Neural progenitor cell (in vitro differentiated cells): ENCODE data around the gene SPRED2. TPM values are rescaled to one million over a fixed set of nuclear protein-coding genes. Genes with fewer than 3 reads are reported as not detected.

Experiments used
- DNase-seq: peaks from one replicate; pipeline ENCODE4 v3.0.0-alpha.2; 2016; ENCODE audit warnings: low spot score
- H2AFZ ChIP-seq: fragments of 200-600 bp; sonication (generic); replicated peaks from 2 replicates; pipeline ENCODE4 v1.6.1; 2016; ENCODE audit warnings: antibody characterized with exemption
- H3F3A ChIP-seq: fragments of 200-600 bp; sonication (generic); 2 replicates; pipeline ENCODE4 v1.6.1; 2016; ENCODE audit warnings: antibody characterized with exemption, low read depth
- H3K27ac ChIP-seq: fragments of 200-600 bp; sonication (generic); 2 replicates; pipeline ENCODE4 v1.5.1; 2016; ENCODE audit warnings: mild to moderate bottlenecking
- H3K27me3 ChIP-seq: fragments of 200-600 bp; sonication (generic); 2 replicates; pipeline ENCODE4 v1.6.1; 2016; ENCODE audit warnings: mild to moderate bottlenecking, moderate library complexity
- H3K36me3 ChIP-seq: fragments of 200-600 bp; sonication (generic); 2 replicates; pipeline ENCODE4 v1.5.1; 2016
- H3K4me1 ChIP-seq: fragments of 200-600 bp; sonication (generic); 2 replicates; pipeline ENCODE4 v1.6.1; 2016; ENCODE audit warnings: mixed run types
- H3K4me2 ChIP-seq: fragments of 200-600 bp; sonication (generic); 2 replicates; pipeline ENCODE4 v1.6.1; 2016
- H3K4me3 ChIP-seq: fragments of 200-600 bp; sonication (generic); 2 replicates; pipeline ENCODE4 v1.5.1; 2016
- H3K79me2 ChIP-seq: fragments of 200-600 bp; sonication (generic); 2 replicates; pipeline ENCODE4 v1.6.1; 2016; ENCODE audit warnings: low read depth
- H3K9ac ChIP-seq: fragments of 200-600 bp; sonication (generic); 2 replicates; pipeline ENCODE4 v1.6.1; 2016
- H3K9me3 ChIP-seq: fragments of 200-600 bp; sonication (generic); 2 replicates; pipeline ENCODE4 v1.5.1; 2016; ENCODE audit warnings: low read depth
- H4K20me1 ChIP-seq: fragments of 200-600 bp; sonication (generic); 2 replicates; pipeline ENCODE4 v1.6.1; 2016; ENCODE audit warnings: low read depth
- H3K27ac Mint-ChIP-seq: 3 replicates; pipeline ENCODE4 v1.8.0; 2021; ENCODE audit warnings: mixed read lengths
- H3K27me3 Mint-ChIP-seq: 2 replicates; pipeline ENCODE4 v1.8.0; 2022; ENCODE audit warnings: low read depth, mild to moderate bottlenecking, inconsistent platforms, moderate library complexity, mixed read lengths; ENCODE audit not compliant: insufficient read depth
- H3K36me3 Mint-ChIP-seq: 3 replicates; pipeline ENCODE4 v1.8.0; 2021; ENCODE audit warnings: mixed read lengths
- H3K4me1 Mint-ChIP-seq: 3 replicates; pipeline ENCODE4 v1.8.0; 2021; ENCODE audit warnings: mixed read lengths
- H3K4me3 Mint-ChIP-seq: 3 replicates; pipeline ENCODE4 v1.8.0; 2021; ENCODE audit warnings: mild to moderate bottlenecking, moderate library complexity, mixed read lengths
- H3K9me3 Mint-ChIP-seq: 3 replicates; pipeline ENCODE4 v1.8.0; 2020; ENCODE audit warnings: mixed read lengths
- CTCF ChIP-seq: fragments of 200-600 bp; sonication (generic); IDR thresholded peaks from 2 replicates; pipeline ENCODE4 v1.5.1; 2017; ENCODE audit warnings: antibody characterized with exemption, mild to moderate bottlenecking
- EZH2 ChIP-seq: fragments of 200-600 bp; sonication (generic); IDR thresholded peaks from 2 replicates; pipeline ENCODE4 v1.6.1; 2017; ENCODE audit warnings: antibody characterized with exemption, mild to moderate bottlenecking, moderate library complexity
- EZH2phosphoT487 ChIP-seq: fragments of 200-600 bp; sonication (generic); IDR thresholded peaks from 2 replicates; pipeline ENCODE4 v1.6.1; 2017; ENCODE audit warnings: antibody characterized with exemption
- total RNA-seq: library from RNA; depleted of rRNA; stranded (reverse); fragments of >200 nt; gene quantifications from 2 replicates; pipeline ENCODE4 v1.2.3, GENCODE V29; 2015; ENCODE audit warnings: low replicate concordance

SPRED2 gene
- total RNA-seq, 1 donor from 2014 or later = 11.6 TPM

GRCh38 chr2:65291216-65292105 lies 140.9 kb downstream of the SPRED2 start:
- H2AFZ ChIP-seq = no peak overlapping the region
- no peak overlapping the region for H3K4me3 ChIP-seq
- Mint-ChIP-seq H3K4me3 (no peak overlapping the region), H3K36me3 (no peaks in the 10 kb centered on the region), H3K4me1 (peaks cover 45% of the 10 kb centered on the region), H3K9me3 (no peaks in the 10 kb centered on the region), H3K27me3 (peaks cover 2% of the 10 kb centered on the region), H3K27ac (peak overlapping the region; percentile 72)
- no peaks in the 10 kb centered on the region for H4K20me1 ChIP-seq
- no peaks in the 10 kb centered on the region for H3K79me2 ChIP-seq
- no peak overlapping the region for H3K9ac ChIP-seq
- peaks cover 20% of the 10 kb centered on the region for H3K4me1 ChIP-seq
- no peak overlapping the region for H3K4me2 ChIP-seq
- H3K27ac ChIP-seq = no peak overlapping the region
- no peaks in the 10 kb centered on the region for H3K9me3 ChIP-seq
- H3K36me3 ChIP-seq = no peaks in the 10 kb centered on the region
- no peak for TF ChIP-seq EZH2
- TF ChIP-seq CTCF = no peak
- no peak for TF ChIP-seq EZH2phosphoT487
- no peak for DNase-seq
- peaks cover 12% of the 10 kb centered on the region for H3K27me3 ChIP-seq
- peaks cover 11% of the 10 kb centered on the region for H3F3A ChIP-seq

GRCh38 chr2:65287364-65287763 lies 145.0 kb downstream of the SPRED2 start:
- Mint-ChIP-seq H3K4me1 (peaks cover 24% of the 10 kb centered on the region), H3K4me3 (no peak overlapping the region), H3K9me3 (no peaks in the 10 kb centered on the region), H3K27me3 (no peaks in the 10 kb centered on the region), H3K27ac (no peak overlapping the region), H3K36me3 (no peaks in the 10 kb centered on the region)
- no peaks in the 10 kb centered on the region for H4K20me1 ChIP-seq
- no peak overlapping the region for H2AFZ ChIP-seq
- TF ChIP-seq EZH2 (no peak), CTCF (no peak), EZH2phosphoT487 (no peak)
- H3F3A ChIP-seq = peaks cover 2% of the 10 kb centered on the region
- DNase-seq = no peak
- H3K27ac ChIP-seq = no peak overlapping the region
- H3K36me3 ChIP-seq = no peaks in the 10 kb centered on the region
- no peaks in the 10 kb centered on the region for H3K79me2 ChIP-seq
- no peak overlapping the region for H3K4me2 ChIP-seq
- H3K9ac ChIP-seq = no peak overlapping the region
- H3K27me3 ChIP-seq = peaks cover 36% of the 10 kb centered on the region
- peaks cover 4% of the 10 kb centered on the region for H3K4me1 ChIP-seq
- no peak overlapping the region for H3K4me3 ChIP-seq
- no peaks in the 10 kb centered on the region for H3K9me3 ChIP-seq

GRCh38 chr2:65282477-65283053 lies 149.8 kb downstream of the SPRED2 start:
- peaks cover 67% of the 10 kb centered on the region for H3K27me3 ChIP-seq
- no peak for TF ChIP-seq EZH2
- no peak for TF ChIP-seq EZH2phosphoT487
- TF ChIP-seq CTCF = no peak
- H3K9me3 ChIP-seq = no peaks in the 10 kb centered on the region
- peaks cover 2% of the 10 kb centered on the region for H3K27me3 Mint-ChIP-seq
- peaks cover 18% of the 10 kb centered on the region for H3F3A ChIP-seq
- peak overlapping the region; percentile 31 for H2AFZ ChIP-seq
- no peaks in the 10 kb centered on the region for H3K36me3 Mint-ChIP-seq
- H3K27ac ChIP-seq = no peak overlapping the region
- H3K9ac ChIP-seq = no peak overlapping the region
- no peak overlapping the region for H3K27ac Mint-ChIP-seq
- H3K4me1 Mint-ChIP-seq = peaks cover 27% of the 10 kb centered on the region
- H3K36me3 ChIP-seq = no peaks in the 10 kb centered on the region
- no peak overlapping the region for H3K4me3 ChIP-seq
- DNase-seq = no peak
- peaks cover 24% of the 10 kb centered on the region for H3K4me1 ChIP-seq
- peak overlapping the region; percentile 45 for H3K4me2 ChIP-seq
- H3K4me3 Mint-ChIP-seq = no peak overlapping the region
- no peaks in the 10 kb centered on the region for H3K79me2 ChIP-seq
- no peaks in the 10 kb centered on the region for H3K9me3 Mint-ChIP-seq
- peaks cover 2% of the 10 kb centered on the region for H4K20me1 ChIP-seq
